ENCODE measurements around the gene SFMBT2. TPM values are rescaled to one million over a fixed set of nuclear protein-coding genes. Genes with fewer than 3 reads are reported as not detected.
A peak's percentile ranks its signal among the peaks of the same experiment; 100 is the strongest.

The SFMBT2 gene
- total and polyA plus RNA-seq, 10 of the 15 experiments (the other 5 are each of a cell fraction or from before 2014, with no cell fraction given): 2.8 to 29.6 (median 15.1) TPM

DNA sequence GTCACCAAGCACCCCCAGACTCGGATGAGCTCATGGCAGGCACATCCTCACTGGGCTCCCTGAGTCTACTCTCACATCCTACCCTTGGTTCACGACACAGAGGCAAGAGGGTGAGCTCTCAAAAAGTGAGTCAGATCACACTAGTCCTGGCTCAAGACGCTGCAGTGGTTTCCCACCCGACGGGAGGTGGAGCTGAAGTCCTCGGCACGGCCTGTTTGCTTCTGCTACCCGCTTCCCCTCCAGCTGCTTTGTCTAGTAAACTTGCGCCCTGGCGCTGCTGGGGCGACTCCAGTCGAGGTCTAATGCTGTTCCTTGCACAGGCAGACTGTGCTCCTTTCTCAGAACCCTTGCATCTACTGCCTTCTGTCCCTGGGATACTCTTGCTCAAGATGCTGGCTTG lies 13.5 kb upstream of the SFMBT2 start:
- CTCF ChIA-PET: interaction anchor here (1.0 to 1.2 kb wide), 2 partner anchors 101 to 109 kb away, joined by 3 to 4 read pairs; no protein-coding TSS in a partner anchor
- Histone ChIP-seq H3K79me2 (ENCODE audit: control insufficient read depth, insufficient read depth, low read length) (no peaks in the 10 kb centered on the region), H2AFZ (ENCODE audit: control insufficient read depth, low read depth, low read length) (no peak overlapping the region), H3K4me1 (ENCODE audit: control insufficient read depth, insufficient read depth, low read length) (peaks cover 6% of the 10 kb centered on the region), H3K9ac (ENCODE audit: control insufficient read depth, insufficient read depth, low read length) (no peak overlapping the region), H4K20me1 (ENCODE audit: control insufficient read depth, insufficient read depth) (no peaks in the 10 kb centered on the region), H3K36me3 (ENCODE audit: control insufficient read depth in 2 of 2, insufficient read depth in 2 of 2, low read length in 1 of 2) (no peaks in the 10 kb centered on the region), H3K9me3 (replicated peaks; ENCODE audit: control insufficient read depth, insufficient read depth, low read length) (no peaks in the 10 kb centered on the region), H3K4me2 (ENCODE audit: control insufficient read depth, insufficient read depth) (no peak overlapping the region), H3K4me3 (no peak overlapping the region), H3K27ac (ENCODE audit: control insufficient read depth, insufficient read depth) (no peak overlapping the region), H3K27me3 (replicated peaks in 1 of 2; ENCODE audit: control insufficient read depth in 2 of 2, insufficient read depth in 2 of 2, low read length in 1 of 2) (no peaks in the 10 kb centered on the region)
- ATAC-seq (no peak), FAIRE-seq (no peak), DNase-seq (ENCODE audit: low read depth, low spot score) (no peak)
- SMC1A ChIA-PET (ENCODE audit: uncharacterized antibody, unreplicated experiment): interaction anchor here (0.6 to 3.3 kb wide), 5 partner anchors 12 to 92 kb away, joined by 3 to 13 read pairs (median 3); no protein-coding TSS in a partner anchor
- peak; percentile 28; the same call in 1 of the 2 replicates for TF ChIP-seq RAD21 (IDR thresholded peaks at IDR 0.05; ENCODE audit: insufficient read depth, low read depth, low read length)
- TF ChIP-seq PML (IDR thresholded peaks at IDR 0.05; ENCODE audit: low read length): no peak
- intact Hi-C loops (cut with micrococcal nuclease; ENCODE audit: unreplicated experiment): no loop called here
- in situ Hi-C loops (cut with MboI): loop anchor here (25.0 kb wide), 1 partner anchor 762 kb away; no protein-coding TSS in a partner anchor
- POLR2A ChIA-PET: interaction anchor here (1.0 kb wide), 1 partner anchor 21 kb away, joined by 3 read pairs; no protein-coding TSS in a partner anchor
- RAD21 ChIA-PET (ENCODE audit: unreplicated experiment): no interaction called here
- BruUV-seq (replicated peaks): no TSS peak
- 76% methylated on average over 12 of the region's 12 CpGs for WGBS (ENCODE audit: insufficient coverage, insufficient replicate concordance, low lambda C conversion rate, missing lambda C conversion rate)

DNA sequence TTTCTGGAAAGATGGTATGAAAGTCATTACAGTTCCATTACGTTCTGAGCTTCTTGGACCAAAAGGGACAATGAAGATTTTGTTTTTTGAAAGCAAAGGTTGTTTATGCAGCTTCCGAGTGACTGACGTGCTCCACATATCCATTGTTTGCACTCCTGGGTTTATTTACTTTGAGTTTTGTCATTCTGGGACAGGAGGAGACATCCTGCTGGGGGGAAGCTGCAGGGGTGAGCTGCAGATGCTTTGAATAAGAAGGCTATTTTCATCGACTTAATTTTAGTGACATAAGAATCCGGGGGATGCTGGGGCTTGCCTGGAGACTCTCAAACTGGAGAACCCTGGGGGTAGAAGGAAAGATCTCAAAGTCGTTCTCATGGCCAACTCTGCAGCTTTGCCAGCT lies 12.7 kb upstream of the SFMBT2 start:
- BruUV-seq (replicated peaks): no TSS peak
- 52% methylated on average over 6 of the region's 6 CpGs for WGBS (ENCODE audit: insufficient coverage, insufficient replicate concordance, low lambda C conversion rate, missing lambda C conversion rate)
- POLR2A ChIA-PET: interaction anchor here (1.0 kb wide), 1 partner anchor 21 kb away, joined by 3 read pairs; no protein-coding TSS in a partner anchor
- Histone ChIP-seq H3K4me1 (ENCODE audit: control insufficient read depth, insufficient read depth, low read length) (peaks cover 2% of the 10 kb centered on the region), H3K9ac (ENCODE audit: control insufficient read depth, insufficient read depth, low read length) (no peak overlapping the region), H2AFZ (ENCODE audit: control insufficient read depth, low read depth, low read length) (no peak overlapping the region), H3K79me2 (ENCODE audit: control insufficient read depth, insufficient read depth, low read length) (no peaks in the 10 kb centered on the region), H3K4me2 (ENCODE audit: control insufficient read depth, insufficient read depth) (no peak overlapping the region), H3K4me3 (no peak overlapping the region), H3K9me3 (replicated peaks; ENCODE audit: control insufficient read depth, insufficient read depth, low read length) (no peaks in the 10 kb centered on the region), H3K36me3 (ENCODE audit: control insufficient read depth in 2 of 2, insufficient read depth in 2 of 2, low read length in 1 of 2) (no peaks in the 10 kb centered on the region), H3K27me3 (replicated peaks in 1 of 2; ENCODE audit: control insufficient read depth in 2 of 2, insufficient read depth in 2 of 2, low read length in 1 of 2) (no peaks in the 10 kb centered on the region), H4K20me1 (ENCODE audit: control insufficient read depth, insufficient read depth) (no peaks in the 10 kb centered on the region), H3K27ac (ENCODE audit: control insufficient read depth, insufficient read depth) (no peak overlapping the region)
- FAIRE-seq: no peak
- in situ Hi-C loops (cut with MboI) (loop anchor here (25.0 kb wide), 1 partner anchor 761 kb away; no protein-coding TSS in a partner anchor), intact Hi-C loops (cut with micrococcal nuclease; ENCODE audit: unreplicated experiment) (no loop called here)
- no peak for ATAC-seq
- no peak for DNase-seq (ENCODE audit: low read depth, low spot score)
- CTCF ChIA-PET: interaction anchor here (1.0 to 1.2 kb wide), 2 partner anchors 102 to 110 kb away, joined by 3 to 4 read pairs; no protein-coding TSS in a partner anchor
- TF ChIP-seq, protein P1, sequence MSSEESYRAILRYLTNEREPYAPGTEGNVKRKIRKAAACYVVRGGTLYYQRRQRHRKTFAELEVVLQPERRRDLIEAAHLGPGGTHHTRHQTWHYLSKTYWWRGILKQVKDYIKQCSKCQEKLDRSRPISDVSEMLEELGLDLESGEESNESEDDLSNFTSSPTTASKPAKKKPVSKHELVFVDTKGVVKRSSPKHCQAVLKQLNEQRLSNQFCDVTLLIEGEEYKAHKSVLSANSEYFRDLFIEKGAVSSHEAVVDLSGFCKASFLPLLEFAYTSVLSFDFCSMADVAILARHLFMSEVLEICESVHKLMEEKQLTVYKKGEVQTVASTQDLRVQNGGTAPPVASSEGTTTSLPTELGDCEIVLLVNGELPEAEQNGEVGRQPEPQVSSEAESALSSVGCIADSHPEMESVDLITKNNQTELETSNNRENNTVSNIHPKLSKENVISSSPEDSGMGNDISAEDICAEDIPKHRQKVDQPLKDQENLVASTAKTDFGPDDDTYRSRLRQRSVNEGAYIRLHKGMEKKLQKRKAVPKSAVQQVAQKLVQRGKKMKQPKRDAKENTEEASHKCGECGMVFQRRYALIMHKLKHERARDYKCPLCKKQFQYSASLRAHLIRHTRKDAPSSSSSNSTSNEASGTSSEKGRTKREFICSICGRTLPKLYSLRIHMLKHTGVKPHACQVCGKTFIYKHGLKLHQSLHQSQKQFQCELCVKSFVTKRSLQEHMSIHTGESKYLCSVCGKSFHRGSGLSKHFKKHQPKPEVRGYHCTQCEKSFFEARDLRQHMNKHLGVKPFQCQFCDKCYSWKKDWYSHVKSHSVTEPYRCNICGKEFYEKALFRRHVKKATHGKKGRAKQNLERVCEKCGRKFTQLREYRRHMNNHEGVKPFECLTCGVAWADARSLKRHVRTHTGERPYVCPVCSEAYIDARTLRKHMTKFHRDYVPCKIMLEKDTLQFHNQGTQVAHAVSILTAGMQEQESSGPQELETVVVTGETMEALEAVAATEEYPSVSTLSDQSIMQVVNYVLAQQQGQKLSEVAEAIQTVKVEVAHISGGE (CRISPR knock-in tag; IDR thresholded peaks at IDR 0.05): no peak
- TF ChIP-seq NFXL1 (IDR thresholded peaks at IDR 0.05; ENCODE audit: borderline replicate concordance): no peak
- TF ChIP-seq FOXK2 (IDR thresholded peaks at IDR 0.05): no peak
- TF ChIP-seq POLR2AphosphoS5 (IDR thresholded peaks at IDR 0.05; ENCODE audit: low read length): no peak
- TF ChIP-seq SMC3 (IDR thresholded peaks at IDR 0.05; ENCODE audit: borderline replicate concordance, low read length): no peak
- TF ChIP-seq HCFC1 (IDR thresholded peaks at IDR 0.05; ENCODE audit: low read length): no peak
- SMC1A ChIA-PET (ENCODE audit: uncharacterized antibody, unreplicated experiment): interaction anchor here (0.8 to 3.3 kb wide), 5 partner anchors 9 to 93 kb away, joined by 3 to 13 read pairs (median 4); partner anchors contain the start of gene SFMBT2
- RAD21 ChIA-PET (ENCODE audit: unreplicated experiment): no interaction called here
